Measurements from ENCODE around the gene ZBTB34.

Gene ZBTB34

GRCh38 chr9:126894052-126894603 is 33.7 kb downstream of the ZBTB34 start:
- Histone ChIP-seq H2BK12ac (ENCODE audit: low read length) (no peak overlapping the region), H3K27ac (replicated peaks; ENCODE audit: low read length) (no peak overlapping the region), H3K9ac (ENCODE audit: low read depth, low read length, poor library complexity) (no peak overlapping the region), H3K14ac (ENCODE audit: low read length) (peak overlapping the region; percentile 86), H3K9me3 (replicated peaks in 1 of 2; ENCODE audit: control insufficient read depth in 2 of 2, insufficient read depth in 1 of 2, low read depth in 1 of 2, low read length in 2 of 2) (no peaks in the 10 kb centered on the region), H3K4ac (ENCODE audit: low read length) (no peak overlapping the region), H3K4me3 (ENCODE audit: low read length in 2 of 2) (no peak overlapping the region), H3K36me3 (replicated peaks in 1 of 2; ENCODE audit: control insufficient read depth in 2 of 2, insufficient read depth in 2 of 2, low read length in 2 of 2) (no peaks in the 10 kb centered on the region), H3K18ac (ENCODE audit: low read length) (no peak overlapping the region), H2BK15ac (ENCODE audit: low read length) (no peak overlapping the region), H4K91ac (ENCODE audit: low read depth, low read length, poor library complexity) (no peak overlapping the region), H2AFZ (ENCODE audit: low read length) (no peak overlapping the region), H3K4me2 (ENCODE audit: insufficient read depth, low read length, poor library complexity, severe bottlenecking) (no peak overlapping the region), H3K79me1 (ENCODE audit: low read depth, low read length) (no peaks in the 10 kb centered on the region), H3K27me3 (ENCODE audit: control insufficient read depth in 3 of 3, insufficient read depth in 3 of 3, low read depth in 1 of 3, low read length in 3 of 3) (no peaks in the 10 kb centered on the region), H3K4me1 (ENCODE audit: control insufficient read depth in 2 of 2, insufficient read depth in 1 of 2, low read depth in 1 of 2, low read length in 2 of 2) (peaks cover 0 to 2% of the 10 kb centered on the region in 2 donors), H2AK5ac (ENCODE audit: low read depth, low read length) (no peak overlapping the region), H2BK120ac (ENCODE audit: low read depth, low read length) (no peak overlapping the region), H4K8ac (ENCODE audit: low read depth, low read length) (no peak overlapping the region), H2BK5ac (ENCODE audit: low read length) (no peak overlapping the region), H3K23ac (ENCODE audit: low read depth, low read length, poor library complexity) (no peak overlapping the region)
- WGBS, 2 donors (ENCODE audit: extremely low coverage in 2 of 2, insufficient read length in 2 of 2, insufficient replicate concordance in 1 of 2) = no CpG with 5 or more reads among the region's 4 CpGs
- no peak for DNase-seq (ENCODE audit: low spot score)

DNA sequence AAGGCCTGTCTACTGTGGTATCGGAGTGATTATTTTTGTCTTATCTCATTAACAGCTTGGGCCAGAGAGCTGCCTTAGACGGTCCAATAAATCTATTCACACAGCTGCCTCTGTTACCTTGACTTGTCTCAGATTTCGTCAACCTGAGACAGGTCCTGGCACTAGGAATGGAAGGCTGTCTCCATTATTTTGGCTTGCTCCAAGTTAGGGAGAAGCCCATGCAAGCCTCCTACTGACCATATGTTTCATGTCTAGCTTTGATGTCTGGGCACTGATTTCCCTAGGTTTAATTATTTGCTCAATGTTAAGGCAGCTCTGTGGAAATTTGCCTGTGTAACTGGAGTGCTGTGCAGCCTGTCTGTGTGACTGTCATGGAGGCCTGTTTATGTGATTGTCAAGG is 41.8 kb downstream of the ZBTB34 start:
- peaks cover 0 to 2% of the 10 kb centered on the region in 2 donors for H3K9me3 ChIP-seq (replicated peaks in 1 of 2; ENCODE audit: control insufficient read depth in 2 of 2, insufficient read depth in 1 of 2, low read depth in 1 of 2, low read length in 2 of 2)
- H3K27ac ChIP-seq (replicated peaks; ENCODE audit: low read length) = no peak overlapping the region
- H2BK120ac ChIP-seq (ENCODE audit: low read depth, low read length) = no peak overlapping the region
- H3K4ac ChIP-seq (ENCODE audit: low read length) = no peak overlapping the region
- no peak for DNase-seq (ENCODE audit: low spot score)
- no peak overlapping the region for H3K23ac ChIP-seq (ENCODE audit: low read depth, low read length, poor library complexity)
- no peak overlapping the region for H3K4me3 ChIP-seq (ENCODE audit: low read length in 2 of 2)
- H3K79me1 ChIP-seq (ENCODE audit: low read depth, low read length) = no peaks in the 10 kb centered on the region
- no peak overlapping the region for H3K18ac ChIP-seq (ENCODE audit: low read length)
- no CpG with 5 or more reads among the region's 3 CpGs for WGBS, 2 donors (ENCODE audit: extremely low coverage in 2 of 2, insufficient read length in 2 of 2, insufficient replicate concordance in 1 of 2)
- H3K27me3 ChIP-seq (ENCODE audit: control insufficient read depth in 3 of 3, insufficient read depth in 3 of 3, low read depth in 1 of 3, low read length in 3 of 3) = no peaks in the 10 kb centered on the region
- H4K91ac ChIP-seq (ENCODE audit: low read depth, low read length, poor library complexity) = no peak overlapping the region
- H2BK12ac ChIP-seq (ENCODE audit: low read length) = no peak overlapping the region
- no peak overlapping the region for H2AK5ac ChIP-seq (ENCODE audit: low read depth, low read length)
- no peak overlapping the region for H2AFZ ChIP-seq (ENCODE audit: low read length)
- H3K14ac ChIP-seq (ENCODE audit: low read length) = no peak overlapping the region
- no peaks in the 10 kb centered on the region for H3K36me3 ChIP-seq (replicated peaks in 1 of 2; ENCODE audit: control insufficient read depth in 2 of 2, insufficient read depth in 2 of 2, low read length in 2 of 2)
- no peak overlapping the region for H3K9ac ChIP-seq (ENCODE audit: low read depth, low read length, poor library complexity)
- no peaks in the 10 kb centered on the region for H3K4me1 ChIP-seq (ENCODE audit: control insufficient read depth in 2 of 2, insufficient read depth in 1 of 2, low read depth in 1 of 2, low read length in 2 of 2)
- no peak overlapping the region for H4K8ac ChIP-seq (ENCODE audit: low read depth, low read length)
- H3K4me2 ChIP-seq (ENCODE audit: insufficient read depth, low read length, poor library complexity, severe bottlenecking) = no peak overlapping the region
- no peak overlapping the region for H2BK5ac ChIP-seq (ENCODE audit: low read length)
- no peak overlapping the region for H2BK15ac ChIP-seq (ENCODE audit: low read length)

DNA sequence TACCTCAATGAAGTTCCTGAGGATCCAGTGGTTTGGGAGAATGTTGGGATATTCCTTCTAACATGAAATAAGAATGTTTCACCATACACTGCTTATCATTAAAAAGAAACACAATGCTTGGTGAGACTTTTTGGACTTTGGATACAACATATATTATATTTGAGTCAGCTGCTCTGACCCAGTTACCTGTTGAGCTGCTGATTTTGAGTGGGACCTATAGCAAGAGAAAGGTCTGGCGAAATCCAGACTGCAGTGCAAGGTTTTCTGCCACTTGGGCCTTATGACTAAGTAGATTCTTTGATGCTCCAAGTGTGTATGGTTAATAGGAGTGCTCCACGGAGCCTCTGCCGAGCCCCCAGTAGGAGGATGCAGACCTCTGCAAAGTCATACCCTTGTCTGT is 44.1 kb downstream of the ZBTB34 start:
- H3K4me1 ChIP-seq (ENCODE audit: control insufficient read depth in 2 of 2, insufficient read depth in 1 of 2, low read depth in 1 of 2, low read length in 2 of 2) = no peaks in the 10 kb centered on the region
- H3K9me3 ChIP-seq (replicated peaks in 1 of 2; ENCODE audit: control insufficient read depth in 2 of 2, insufficient read depth in 1 of 2, low read depth in 1 of 2, low read length in 2 of 2) = peaks cover 0 to 2% of the 10 kb centered on the region in 2 donors
- H2AFZ ChIP-seq (ENCODE audit: low read length) = no peak overlapping the region
- H3K27ac ChIP-seq (replicated peaks; ENCODE audit: low read length) = no peak overlapping the region
- no peak for DNase-seq (ENCODE audit: low spot score)
- H3K23ac ChIP-seq (ENCODE audit: low read depth, low read length, poor library complexity) = no peak overlapping the region
- no peak overlapping the region for H3K4me3 ChIP-seq (ENCODE audit: low read length in 2 of 2)
- H2BK15ac ChIP-seq (ENCODE audit: low read length) = no peak overlapping the region
- no peaks in the 10 kb centered on the region for H3K79me1 ChIP-seq (ENCODE audit: low read depth, low read length)
- no peak overlapping the region for H2BK12ac ChIP-seq (ENCODE audit: low read length)
- H2AK5ac ChIP-seq (ENCODE audit: low read depth, low read length) = no peak overlapping the region
- H3K9ac ChIP-seq (ENCODE audit: low read depth, low read length, poor library complexity) = no peak overlapping the region
- H3K4ac ChIP-seq (ENCODE audit: low read length) = no peak overlapping the region
- no peak overlapping the region for H2BK5ac ChIP-seq (ENCODE audit: low read length)
- H3K14ac ChIP-seq (ENCODE audit: low read length) = no peak overlapping the region
- no peak overlapping the region for H4K8ac ChIP-seq (ENCODE audit: low read depth, low read length)
- H4K91ac ChIP-seq (ENCODE audit: low read depth, low read length, poor library complexity) = no peak overlapping the region
- no peak overlapping the region for H2BK120ac ChIP-seq (ENCODE audit: low read depth, low read length)
- H3K4me2 ChIP-seq (ENCODE audit: insufficient read depth, low read length, poor library complexity, severe bottlenecking) = no peak overlapping the region
- WGBS, 2 donors (ENCODE audit: extremely low coverage in 2 of 2, insufficient read length in 2 of 2, insufficient replicate concordance in 1 of 2) = no CpG with 5 or more reads among the region's 3 CpGs
- no peaks in the 10 kb centered on the region for H3K36me3 ChIP-seq (replicated peaks in 1 of 2; ENCODE audit: control insufficient read depth in 2 of 2, insufficient read depth in 2 of 2, low read length in 2 of 2)
- no peaks in the 10 kb centered on the region for H3K27me3 ChIP-seq (ENCODE audit: control insufficient read depth in 3 of 3, insufficient read depth in 3 of 3, low read depth in 1 of 3, low read length in 3 of 3)
- H3K18ac ChIP-seq (ENCODE audit: low read length) = no peak overlapping the region

GRCh38 chr9:126906091-126906490 is 45.7 kb downstream of the ZBTB34 start:
- H4K91ac ChIP-seq (ENCODE audit: low read depth, low read length, poor library complexity) = no peak overlapping the region
- H2BK120ac ChIP-seq (ENCODE audit: low read depth, low read length) = no peak overlapping the region
- no peak overlapping the region for H2BK12ac ChIP-seq (ENCODE audit: low read length)
- no peaks in the 10 kb centered on the region for H3K79me1 ChIP-seq (ENCODE audit: low read depth, low read length)
- no peak overlapping the region for H3K14ac ChIP-seq (ENCODE audit: low read length)
- DNase-seq (ENCODE audit: low spot score) = no peak
- H2BK15ac ChIP-seq (ENCODE audit: low read length) = no peak overlapping the region
- no peak overlapping the region for H3K4ac ChIP-seq (ENCODE audit: low read length)
- no peak overlapping the region for H4K8ac ChIP-seq (ENCODE audit: low read depth, low read length)
- no peak overlapping the region for H3K27ac ChIP-seq (replicated peaks; ENCODE audit: low read length)
- H3K4me2 ChIP-seq (ENCODE audit: insufficient read depth, low read length, poor library complexity, severe bottlenecking) = no peak overlapping the region
- no peak overlapping the region for H2AK5ac ChIP-seq (ENCODE audit: low read depth, low read length)
- H3K9me3 ChIP-seq (replicated peaks in 1 of 2; ENCODE audit: control insufficient read depth in 2 of 2, insufficient read depth in 1 of 2, low read depth in 1 of 2, low read length in 2 of 2) = no peaks in the 10 kb centered on the region
- no peak overlapping the region for H2AFZ ChIP-seq (ENCODE audit: low read length)
- no peak overlapping the region for H3K18ac ChIP-seq (ENCODE audit: low read length)
- no peaks in the 10 kb centered on the region for H3K36me3 ChIP-seq (replicated peaks in 1 of 2; ENCODE audit: control insufficient read depth in 2 of 2, insufficient read depth in 2 of 2, low read length in 2 of 2)
- H3K23ac ChIP-seq (ENCODE audit: low read depth, low read length, poor library complexity) = no peak overlapping the region
- H3K9ac ChIP-seq (ENCODE audit: low read depth, low read length, poor library complexity) = no peak overlapping the region
- WGBS, 2 donors (ENCODE audit: extremely low coverage in 2 of 2, insufficient read length in 2 of 2, insufficient replicate concordance in 1 of 2) = no CpG with 5 or more reads among the region's 6 CpGs
- no peak overlapping the region for H3K4me3 ChIP-seq (ENCODE audit: low read length in 2 of 2)
- no peaks in the 10 kb centered on the region for H3K4me1 ChIP-seq (ENCODE audit: control insufficient read depth in 2 of 2, insufficient read depth in 1 of 2, low read depth in 1 of 2, low read length in 2 of 2)
- peaks cover 0 to under 1% (median 0%) of the 10 kb centered on the region in 3 experiments for H3K27me3 ChIP-seq (ENCODE audit: control insufficient read depth in 3 of 3, insufficient read depth in 3 of 3, low read depth in 1 of 3, low read length in 3 of 3)
- no peak overlapping the region for H2BK5ac ChIP-seq (ENCODE audit: low read length)
